HEK293T (cell line): ENCODE results near the gene WNT7A.

Source experiments
- FOXM1 ChIP-seq: fragments of 450-650 bp; IDR thresholded peaks from 2 replicates; pipeline ENCODE4 v1.6.1; 2017; ENCODE audit warnings: mild to moderate bottlenecking, borderline replicate concordance
- SUZ12 ChIP-seq: fragments of 450-650 bp; IDR thresholded peaks from 2 replicates; pipeline ENCODE4 v1.6.1; 2016; ENCODE audit warnings: mild to moderate bottlenecking

GRCh38 chr3:13839253-13839652 is 40.6 kb downstream of the WNT7A start:
- TF ChIP-seq SUZ12 (no peak), FOXM1 (no peak)
